T-helper 9 cell (primary cell): ENCODE measurements around the gene IQSEC1.

ENCODE experiments used
- DNase-seq: peaks from one replicate; pipeline ENCODE4 v3.0.0-alpha.2; 2020

Gene IQSEC1

DNA sequence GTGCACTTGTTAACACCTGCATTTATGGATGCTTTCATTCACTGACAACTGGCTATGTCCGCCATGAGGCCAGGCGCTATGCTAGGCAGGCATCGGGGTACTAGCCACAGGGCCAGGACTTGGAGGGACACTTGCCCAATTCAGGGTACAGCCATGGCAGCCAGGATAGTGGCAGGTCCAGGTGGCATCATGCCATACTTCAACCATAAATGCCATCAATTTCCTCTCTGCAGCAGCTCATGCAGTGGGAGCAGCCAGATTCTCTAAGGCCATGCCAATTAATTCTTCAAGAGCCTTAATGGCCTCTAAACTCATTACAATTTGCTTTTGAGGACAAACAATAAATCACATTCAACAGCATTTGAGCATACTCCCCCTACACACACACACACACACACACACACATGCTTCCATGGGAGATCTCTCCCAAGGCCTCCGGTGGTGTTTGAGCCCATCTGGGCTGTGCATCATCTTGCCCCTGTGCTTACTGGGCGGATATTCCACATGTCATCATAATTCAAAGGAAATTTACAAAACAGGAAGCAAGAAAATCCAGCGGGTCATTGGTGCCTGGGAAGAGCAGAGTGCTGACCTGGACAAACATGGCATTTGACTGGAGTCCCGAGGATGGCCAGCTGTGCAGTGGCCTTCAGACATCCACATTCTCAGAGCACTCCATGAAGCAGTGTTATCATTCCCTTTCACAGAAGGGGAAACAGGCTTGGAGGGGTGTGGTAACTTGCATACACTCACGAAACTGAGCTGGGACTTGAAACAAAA is 109.1 kb downstream of the IQSEC1 start:
- DNase-seq = no peak

DNA sequence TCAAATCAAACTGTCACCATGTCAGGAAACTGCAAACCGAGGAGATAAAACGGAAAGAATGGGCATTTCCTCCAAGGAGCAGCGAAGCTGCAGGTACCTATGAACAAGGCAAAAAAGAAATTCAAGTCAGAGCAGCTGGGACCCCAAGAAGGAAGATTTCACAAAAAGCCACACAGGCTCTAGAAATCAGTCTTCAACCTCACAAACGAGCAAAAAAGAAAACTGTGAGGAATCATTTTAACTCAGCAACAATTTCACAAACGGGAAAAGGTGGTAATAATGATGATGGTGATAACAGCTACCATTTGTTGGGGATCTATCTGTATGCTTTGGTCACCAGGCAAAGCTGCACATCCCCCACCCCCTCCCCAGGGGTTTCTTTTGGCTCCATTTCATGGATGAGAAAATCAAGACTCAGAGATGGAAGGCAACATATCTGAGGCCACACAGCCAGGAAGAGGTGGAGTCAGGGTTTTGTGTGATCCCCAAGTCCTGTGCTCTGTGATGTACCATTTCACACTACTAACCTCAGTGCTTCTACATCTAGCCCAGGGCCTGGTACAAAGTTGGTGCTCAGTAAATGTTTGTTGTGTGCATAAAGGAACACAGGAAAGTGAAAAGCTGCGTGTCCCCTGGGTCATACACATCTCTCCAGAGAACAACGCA is 109.9 kb downstream of the IQSEC1 start:
- DNase-seq = no peak

DNA sequence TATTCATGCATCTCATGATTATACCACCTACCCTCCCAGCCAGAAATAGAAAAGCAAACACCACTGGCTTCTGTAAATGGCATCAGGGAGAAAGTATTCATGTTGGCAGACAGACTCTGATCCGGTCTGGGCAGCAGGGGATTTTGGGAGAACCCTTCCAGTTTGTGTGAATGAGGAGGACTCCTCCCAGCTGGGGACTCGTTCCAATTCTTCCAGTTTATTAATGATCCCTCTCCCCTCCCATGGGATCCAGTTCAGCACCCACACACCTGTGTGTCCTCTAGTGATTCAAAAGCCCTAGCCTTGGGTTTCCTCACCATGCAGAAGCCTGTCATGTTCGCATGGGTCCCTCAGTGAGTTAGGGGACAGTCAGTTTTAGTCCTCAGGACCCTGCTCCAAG is 110.9 kb downstream of the IQSEC1 start:
- no peak for DNase-seq

DNA sequence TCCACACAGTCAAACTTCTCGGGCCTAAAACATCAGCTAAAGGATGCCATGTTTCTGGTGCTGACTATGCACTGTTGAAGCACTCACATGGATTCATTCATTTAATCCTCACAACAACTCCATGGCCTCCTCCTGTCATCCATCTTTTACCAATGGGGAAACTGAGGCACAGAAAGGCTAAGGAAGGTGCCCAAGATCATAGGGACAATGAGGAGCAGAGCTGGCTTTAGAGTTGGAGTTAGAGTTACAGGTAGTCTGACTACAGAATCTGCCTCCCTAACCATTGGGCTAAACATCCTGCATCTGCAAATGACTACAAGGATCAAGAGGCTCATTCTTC is 111.6 kb downstream of the IQSEC1 start:
- no peak for DNase-seq

DNA sequence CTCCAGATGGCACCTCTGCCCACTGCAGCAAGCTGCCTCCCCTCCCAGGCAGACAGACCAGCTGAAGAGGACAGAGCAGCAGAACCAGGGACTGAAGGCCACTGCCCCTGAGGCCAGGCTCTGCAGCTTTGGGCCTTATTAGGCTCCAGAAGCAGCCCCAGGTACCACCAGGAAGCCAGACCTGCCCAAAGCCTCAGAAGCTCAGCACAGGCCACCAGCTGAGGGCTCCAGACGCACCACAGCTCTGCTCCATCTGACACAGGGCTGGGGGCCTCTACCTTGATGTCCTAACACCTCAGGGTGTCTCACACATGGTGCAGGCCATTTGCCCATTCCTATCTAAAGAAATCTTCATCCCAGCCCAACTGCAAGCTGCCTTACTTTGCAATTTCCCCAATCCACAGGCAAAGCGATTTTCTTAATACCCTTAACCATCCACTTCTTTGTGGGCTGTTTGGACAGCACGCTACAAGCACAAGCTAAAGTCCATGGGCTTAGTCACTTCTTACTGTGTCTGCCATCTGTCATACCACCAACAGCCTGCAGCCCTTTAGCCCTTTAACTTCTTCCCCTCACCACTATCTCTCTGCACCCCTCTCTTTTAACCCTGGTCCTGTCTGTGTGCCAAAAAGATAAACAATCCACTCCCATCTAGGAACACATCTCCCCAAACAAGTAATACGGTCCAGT is 112.1 kb downstream of the IQSEC1 start:
- DNase-seq = no peak

DNA sequence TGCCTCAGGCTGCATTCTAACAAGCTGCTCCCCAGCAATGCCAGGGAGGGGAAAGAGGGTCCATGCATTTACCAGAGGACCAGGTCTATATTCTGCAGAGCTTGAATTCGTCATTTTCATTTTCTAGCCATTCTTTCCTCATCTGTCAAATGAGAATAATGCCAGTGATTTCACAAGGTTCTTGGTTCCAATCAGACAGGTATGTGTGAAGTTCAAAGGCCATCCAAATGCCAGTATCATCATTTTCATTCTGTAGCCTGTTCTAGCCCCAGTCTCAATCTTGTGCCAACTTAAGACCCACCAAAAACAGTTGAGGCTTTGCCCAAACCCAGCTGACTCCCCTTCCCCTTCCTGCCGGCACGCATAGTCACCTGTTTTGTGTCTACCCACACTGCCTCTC is 112.7 kb downstream of the IQSEC1 start:
- DNase-seq = no peak

DNA sequence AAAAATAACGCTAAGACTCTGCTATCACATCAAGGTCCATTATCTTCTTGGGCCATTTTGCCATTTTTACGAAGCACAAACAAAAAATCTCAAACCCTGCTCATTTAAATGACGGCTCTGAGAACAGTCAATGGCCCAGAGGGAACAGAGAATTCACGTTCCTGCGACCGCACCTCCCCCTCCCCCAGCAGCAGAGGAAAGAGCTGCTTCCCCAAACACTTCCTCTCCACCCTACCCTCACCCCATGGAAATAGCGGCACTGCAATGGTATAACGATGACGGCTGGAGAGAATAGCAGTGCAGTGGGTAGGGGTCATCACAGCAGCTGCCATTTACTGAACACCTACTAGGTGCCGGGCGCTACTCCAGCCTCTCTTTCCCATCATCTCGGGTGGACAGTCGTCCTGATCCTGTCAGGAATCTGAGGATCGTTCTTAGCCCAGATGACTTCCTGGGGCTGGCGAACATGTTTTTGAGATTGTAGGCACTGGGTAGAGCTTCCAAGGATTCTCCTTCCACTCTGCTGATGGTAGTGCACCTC is 113.3 kb downstream of the IQSEC1 start:
- no peak for DNase-seq

DNA sequence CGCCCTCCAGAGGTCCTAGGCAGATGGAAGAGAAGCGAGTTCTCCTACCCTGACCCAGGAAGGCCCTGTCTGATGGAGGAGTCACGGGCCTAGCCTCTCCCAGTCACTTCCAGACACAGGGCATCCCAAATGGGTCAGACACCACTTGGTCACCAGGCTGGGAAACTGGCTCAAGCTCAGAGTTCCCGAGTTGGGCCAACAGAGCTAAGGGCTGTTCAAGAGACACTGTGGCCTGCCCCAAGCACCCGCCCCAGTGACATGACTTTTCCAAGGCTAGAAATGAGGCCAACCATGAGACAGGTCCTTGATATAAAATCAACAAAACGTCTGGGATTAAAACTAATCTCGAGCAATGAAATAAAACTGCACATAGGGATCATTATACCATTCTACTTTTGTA is 113.8 kb downstream of the IQSEC1 start:
- no peak for DNase-seq

DNA sequence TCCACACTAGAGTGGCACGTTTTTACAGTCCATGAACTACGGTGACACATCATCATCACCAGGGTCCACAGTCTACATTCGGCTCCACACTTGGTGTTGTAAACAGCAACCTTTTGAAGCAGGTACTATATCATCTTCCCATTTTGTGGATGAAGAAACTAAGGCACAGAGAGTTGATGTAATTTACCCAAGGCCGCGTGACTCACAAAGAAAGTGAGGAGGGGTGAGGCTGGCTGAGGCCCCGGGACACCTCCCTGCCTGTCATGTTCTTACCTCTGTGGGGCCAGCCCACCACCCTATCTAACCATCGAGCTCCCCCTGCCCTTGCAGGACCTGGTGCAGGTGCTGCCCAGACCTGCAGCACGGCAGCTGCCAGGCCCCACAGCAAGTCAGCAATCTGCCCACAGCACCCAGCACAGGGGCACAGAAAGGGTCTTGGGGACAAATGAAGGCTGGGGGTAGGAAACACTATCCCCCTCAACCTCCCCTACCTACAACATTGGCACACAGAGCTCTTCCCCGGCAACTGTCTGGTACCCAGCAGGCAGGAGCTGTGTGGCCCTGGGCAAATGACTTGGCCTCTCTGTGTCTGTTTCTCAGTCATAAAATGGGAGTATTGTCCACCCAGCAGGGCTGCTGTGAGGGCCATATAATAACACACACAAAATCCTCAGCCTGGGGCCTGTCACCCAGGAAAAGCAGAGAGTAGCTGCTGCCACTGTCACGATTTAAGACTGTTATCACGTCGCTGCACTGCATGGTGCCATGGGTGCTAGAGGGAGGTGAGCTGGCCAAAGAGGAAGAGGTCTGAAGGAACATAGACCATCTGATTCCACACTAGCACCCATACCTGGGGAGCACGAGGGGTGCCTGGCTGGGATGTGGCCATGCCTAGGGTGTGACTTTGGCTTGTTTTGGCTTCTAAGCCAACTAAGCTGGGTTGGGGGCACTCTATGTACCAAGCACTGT is 115.1 kb downstream of the IQSEC1 start:
- DNase-seq = no peak

DNA sequence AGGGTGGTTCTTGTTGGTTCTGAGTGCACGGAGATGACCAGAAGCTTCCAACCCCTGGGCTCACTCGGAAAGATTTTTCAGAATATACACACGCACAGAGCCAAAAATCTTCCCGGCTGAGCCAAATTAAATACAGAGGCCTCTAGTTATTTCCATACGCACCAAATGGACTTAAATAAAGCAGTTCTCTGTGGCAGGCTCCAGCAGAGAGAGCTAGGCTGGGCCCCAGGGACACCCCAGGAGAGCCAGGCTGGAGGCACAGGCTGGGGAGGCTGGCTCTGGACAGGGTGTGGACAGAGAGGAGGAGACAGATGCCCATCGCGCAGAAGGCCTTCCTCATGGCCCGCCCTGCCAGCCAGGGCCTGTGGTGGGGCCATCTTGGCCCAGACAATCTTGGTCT is 115.9 kb downstream of the IQSEC1 start:
- no peak for DNase-seq

DNA sequence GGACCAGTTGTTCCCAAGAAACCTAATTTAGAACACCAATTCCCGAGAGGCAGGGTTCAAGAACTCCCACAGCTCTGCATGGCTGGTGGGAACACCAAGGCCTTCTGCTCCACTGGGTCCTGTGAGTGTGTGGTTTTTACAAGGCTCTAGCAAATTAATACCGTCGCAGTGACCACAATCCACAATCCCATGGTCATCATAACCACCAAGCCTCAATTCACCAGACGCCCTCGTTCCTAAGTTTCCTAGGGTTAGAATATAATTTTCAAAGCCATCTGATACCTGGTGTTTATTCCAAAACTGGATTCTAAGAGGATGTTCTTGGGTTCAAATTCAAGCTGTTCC is 116.9 kb downstream of the IQSEC1 start:
- no peak for DNase-seq

DNA sequence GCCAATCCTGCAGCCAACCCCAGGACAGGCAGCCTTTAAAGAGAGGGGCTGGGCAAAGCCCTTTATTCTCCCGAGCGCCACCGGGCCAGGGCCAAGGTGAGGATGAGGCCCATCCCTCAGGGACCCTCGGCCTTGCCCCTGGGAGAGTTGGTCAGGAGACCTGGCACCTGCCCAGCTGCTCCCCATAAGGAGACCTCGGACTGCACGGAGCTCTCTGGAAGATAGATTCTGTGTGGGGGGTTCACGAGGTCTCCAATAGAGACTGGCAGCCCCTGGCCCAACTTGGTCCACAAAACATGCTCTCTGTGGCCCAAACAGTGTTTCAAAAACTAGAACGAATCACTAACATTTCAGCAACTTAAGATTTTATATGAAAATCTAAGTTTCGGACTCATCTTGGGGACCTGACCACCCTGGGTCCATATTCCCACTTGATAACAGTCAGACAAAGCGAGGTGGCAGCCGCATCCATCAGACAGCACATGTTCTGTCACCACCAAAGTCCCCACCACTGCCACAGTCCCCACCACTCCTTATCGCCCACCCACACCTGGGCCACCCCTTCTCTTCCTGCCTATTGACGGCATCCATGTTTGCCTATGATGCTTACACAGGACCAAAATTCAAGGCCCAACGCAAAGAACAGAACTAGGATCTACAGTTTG is 117.4 kb downstream of the IQSEC1 start:
- DNase-seq = no peak

DNA sequence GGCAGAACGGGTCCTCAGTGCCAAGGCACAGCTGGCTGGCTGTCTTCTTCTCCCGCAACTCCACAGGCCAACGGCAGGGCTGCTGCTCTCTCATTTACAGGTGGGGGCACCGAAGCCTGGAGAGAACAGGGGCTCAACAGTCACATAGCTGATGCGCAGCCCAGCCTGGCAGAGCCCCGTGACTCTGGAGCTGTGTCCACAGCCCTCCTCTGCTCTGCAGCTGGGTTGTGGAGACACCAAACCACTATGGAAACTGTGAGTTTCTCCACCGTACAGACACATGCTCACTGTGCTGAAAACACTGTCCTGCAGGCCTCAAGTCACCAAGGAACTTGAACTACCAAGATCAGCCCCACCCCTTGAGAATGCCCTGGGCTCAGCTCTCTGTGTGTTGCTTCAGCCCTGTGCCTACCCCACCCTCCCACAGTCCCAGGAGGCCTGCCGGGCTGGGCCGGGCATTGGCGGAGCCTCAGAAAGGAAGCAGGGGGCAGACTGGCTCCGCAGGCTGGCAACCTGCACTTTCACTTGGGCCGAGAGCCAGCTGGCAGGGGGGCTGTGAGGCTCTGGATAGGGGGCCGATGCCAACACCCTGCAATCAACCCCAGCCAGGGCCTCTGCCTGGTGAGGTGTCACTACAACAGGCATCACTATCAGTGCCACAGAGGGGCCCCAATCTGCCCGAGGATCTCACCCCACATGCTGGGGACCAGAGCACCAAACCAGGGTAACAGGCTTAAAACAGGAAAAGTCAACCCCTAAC is 118.2 kb downstream of the IQSEC1 start:
- no peak for DNase-seq

DNA sequence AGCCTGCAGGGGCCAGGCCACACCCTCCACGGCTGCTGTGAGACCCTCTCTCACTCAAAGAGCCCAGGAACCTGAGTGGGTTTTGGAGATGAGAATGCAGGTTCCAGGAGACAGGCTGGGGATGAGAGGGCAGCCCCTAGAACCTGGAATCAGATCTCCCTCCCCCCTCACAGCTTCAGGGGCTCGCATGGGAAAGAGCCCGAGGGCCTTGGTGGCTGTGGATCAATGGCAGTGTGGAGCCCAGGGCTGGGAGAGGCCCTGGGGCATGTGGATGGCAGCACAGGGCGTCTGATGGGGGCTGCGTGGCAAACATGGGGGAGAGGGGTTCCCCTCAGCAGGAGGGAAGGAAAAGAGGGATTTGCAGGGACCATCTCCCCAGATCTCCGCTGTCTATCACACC is 119.0 kb downstream of the IQSEC1 start:
- DNase-seq = no peak

DNA sequence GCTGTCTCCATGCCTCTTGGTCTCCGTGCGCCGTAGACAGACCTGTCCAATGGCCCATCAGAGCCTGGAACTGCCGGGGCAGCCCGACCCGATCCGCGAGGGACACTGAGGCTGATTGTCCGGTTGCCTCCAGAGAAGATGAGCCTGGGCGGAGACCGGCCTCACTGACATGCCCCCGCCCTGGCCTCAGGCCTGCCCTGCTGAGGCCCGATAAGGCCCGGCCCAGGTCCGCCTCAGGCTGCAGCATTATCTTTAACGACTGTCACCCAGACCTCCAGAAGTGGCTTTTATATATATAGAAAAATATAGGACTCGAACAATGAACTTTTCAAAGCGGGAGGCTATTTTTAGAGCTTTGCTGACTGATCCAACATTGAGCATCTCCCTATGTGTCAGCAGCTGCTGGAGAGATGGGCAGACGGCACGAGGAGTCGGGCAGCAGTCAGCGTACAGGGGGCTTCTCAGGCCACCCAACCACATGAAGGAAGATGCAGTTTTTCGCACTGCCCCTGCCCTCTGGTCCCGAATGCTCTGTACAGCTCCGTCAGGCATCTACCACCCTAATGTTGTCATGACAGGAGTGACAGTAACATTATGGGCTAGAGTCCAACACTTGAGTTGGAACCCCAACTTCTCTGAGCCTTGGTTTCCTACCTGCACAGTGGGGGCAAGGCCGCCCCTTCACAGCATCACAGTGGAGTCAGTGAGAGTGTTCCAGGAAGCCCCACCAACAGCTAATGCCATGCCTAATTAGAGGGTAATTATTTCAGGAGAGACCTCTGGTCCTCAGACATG is 119.8 kb downstream of the IQSEC1 start:
- DNase-seq = no peak

DNA sequence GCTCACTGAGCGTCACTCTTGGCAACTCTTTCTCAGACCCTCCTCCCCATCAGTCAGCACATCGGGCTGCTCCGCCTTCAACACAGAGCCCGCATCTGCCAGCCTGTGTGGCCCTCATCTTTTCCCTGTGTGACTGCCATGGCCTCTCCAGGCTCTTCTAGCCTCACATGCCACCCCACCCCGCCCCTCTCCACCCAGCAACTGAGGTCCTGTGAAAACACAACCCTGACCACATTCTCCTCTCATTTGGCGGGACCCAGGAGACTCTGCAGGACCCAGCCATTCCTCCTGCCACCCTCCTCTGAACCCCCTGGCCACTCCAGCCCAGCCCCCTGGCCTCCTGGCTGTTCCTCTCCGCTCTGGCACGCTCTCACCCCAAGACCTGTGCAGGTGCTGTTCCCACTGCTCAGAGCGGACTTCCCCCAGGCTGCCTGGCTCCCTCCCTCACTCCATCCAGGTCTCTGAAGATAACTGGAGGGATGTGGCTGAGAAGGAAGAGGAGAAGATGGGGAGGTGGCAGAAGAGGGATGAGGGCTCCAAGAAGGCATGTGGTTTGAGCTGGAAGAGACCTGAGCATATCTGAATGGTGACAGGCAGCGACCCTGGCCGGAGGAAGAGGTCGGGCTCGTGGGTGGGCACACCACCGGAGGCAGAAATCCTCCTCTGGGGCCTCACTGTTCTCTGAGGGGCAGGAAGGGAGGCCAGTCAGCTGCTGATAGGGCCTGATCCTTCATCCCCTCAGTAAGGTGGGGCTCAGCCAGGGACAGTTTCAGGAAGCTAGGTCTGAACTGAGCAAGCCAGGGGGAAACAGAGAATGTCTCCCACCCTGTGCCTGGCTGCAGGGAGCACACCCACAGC is 120.7 kb downstream of the IQSEC1 start:
- no peak for DNase-seq

DNA sequence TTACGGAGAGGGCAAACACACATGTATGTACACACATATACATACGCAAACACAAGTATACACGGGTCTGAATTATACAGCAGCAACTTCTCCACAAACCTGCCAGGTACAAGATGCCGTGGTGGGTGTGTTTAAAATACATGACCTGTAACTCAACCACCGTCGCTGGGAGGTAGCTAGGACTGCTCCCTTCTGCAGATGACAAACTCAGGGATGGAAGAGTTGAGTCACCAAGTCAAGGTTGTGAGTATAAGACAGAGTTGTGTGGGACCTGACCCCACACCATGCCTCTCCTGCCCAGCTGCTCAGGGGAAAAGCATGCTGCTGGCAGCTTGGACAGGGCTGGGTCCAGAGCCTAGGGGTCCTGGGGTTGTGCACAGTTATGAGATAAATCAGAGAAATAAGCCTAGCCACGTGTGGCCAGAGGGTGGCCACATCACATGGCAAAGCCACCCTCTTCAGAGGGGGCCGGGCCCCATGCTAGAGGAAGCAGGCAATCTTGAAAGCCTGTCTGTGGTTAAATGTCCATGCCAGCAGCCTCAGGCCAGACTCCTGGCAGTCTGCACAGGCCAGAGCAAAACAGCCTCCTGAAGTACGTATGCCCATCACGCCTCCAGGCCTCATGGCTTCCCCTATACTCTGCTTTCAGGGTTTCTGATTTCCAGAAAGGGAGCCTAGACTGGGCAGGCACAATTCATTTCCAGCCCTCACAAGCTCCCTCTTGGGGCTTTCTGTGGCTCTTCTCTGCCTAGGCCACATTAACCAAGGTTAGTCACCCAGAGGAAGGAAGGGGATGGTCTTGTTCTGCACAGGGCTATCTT is 124.1 kb downstream of the IQSEC1 start:
- DNase-seq = no peak

DNA sequence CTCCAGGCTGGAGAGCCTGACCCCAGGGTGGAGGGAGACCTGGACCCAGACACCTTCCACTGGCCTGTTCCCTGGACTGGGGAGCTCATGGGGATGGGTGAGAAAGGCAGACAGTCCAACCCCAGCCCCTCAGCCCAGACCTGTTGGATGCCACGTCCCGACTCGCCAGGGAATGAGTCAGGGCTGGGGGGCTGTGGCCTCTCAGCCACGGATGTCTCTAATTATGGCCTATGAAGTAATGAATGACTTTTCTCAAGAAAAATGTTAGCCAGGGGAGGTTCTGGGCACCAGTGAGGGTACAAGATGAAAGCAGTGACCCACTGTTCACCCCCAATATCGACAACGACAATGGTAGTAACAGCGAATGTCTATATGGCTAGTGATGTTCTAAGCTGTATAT is 124.9 kb downstream of the IQSEC1 start:
- no peak for DNase-seq
